Type B pancreatic cell (in vitro differentiated cells): ENCODE data around the gene EIF5AL1. TPM values are rescaled to one million over a fixed set of nuclear protein-coding genes. Genes with fewer than 3 reads are reported as not detected.

Source experiments
- DNase-seq: peaks from one replicate; pipeline ENCODE4 v3.0.0; 2021; ENCODE audit warnings: mixed read lengths; ENCODE audit not compliant: unreplicated experiment; ENCODE audit errors: extremely low spot score
- H3K27ac Mint-ChIP-seq: 2 replicates; pipeline ENCODE4 v1.8.0; 2021; ENCODE audit warnings: mild to moderate bottlenecking, mixed read lengths
- H3K27me3 Mint-ChIP-seq: 2 replicates; pipeline ENCODE4 v1.8.0; 2021; ENCODE audit warnings: mixed read lengths
- H3K36me3 Mint-ChIP-seq: 2 replicates; pipeline ENCODE4 v1.8.0; 2021; ENCODE audit warnings: mixed read lengths
- H3K4me1 Mint-ChIP-seq: one replicate; pipeline ENCODE4 v1.8.0; 2021; ENCODE audit warnings: mixed read lengths; ENCODE audit not compliant: unreplicated experiment
- H3K4me3 Mint-ChIP-seq: 2 replicates; pipeline ENCODE4 v1.8.0; 2021; ENCODE audit warnings: mild to moderate bottlenecking, mixed read lengths
- H3K9me3 Mint-ChIP-seq: 2 replicates; pipeline ENCODE4 v1.8.0; 2021; ENCODE audit warnings: mixed read lengths
- total RNA-seq: library from RNA; stranded (reverse); gene quantifications from 2 replicates; pipeline ENCODE4 v1.2.1, GENCODE V29; 2021; ENCODE audit warnings: low replicate concordance
- TF ChIP-seq, protein P1 (sequence below): fragments of 200-600 bp; sonication (generic); conservative IDR thresholded peaks from 2 replicates; pipeline ENCODE4 v1.5.0; 2021; ENCODE audit warnings: antibody characterized with exemption, mild to moderate bottlenecking

Gene EIF5AL1
- total RNA-seq, 1 donor from 2014 or later: not detected

DNA sequence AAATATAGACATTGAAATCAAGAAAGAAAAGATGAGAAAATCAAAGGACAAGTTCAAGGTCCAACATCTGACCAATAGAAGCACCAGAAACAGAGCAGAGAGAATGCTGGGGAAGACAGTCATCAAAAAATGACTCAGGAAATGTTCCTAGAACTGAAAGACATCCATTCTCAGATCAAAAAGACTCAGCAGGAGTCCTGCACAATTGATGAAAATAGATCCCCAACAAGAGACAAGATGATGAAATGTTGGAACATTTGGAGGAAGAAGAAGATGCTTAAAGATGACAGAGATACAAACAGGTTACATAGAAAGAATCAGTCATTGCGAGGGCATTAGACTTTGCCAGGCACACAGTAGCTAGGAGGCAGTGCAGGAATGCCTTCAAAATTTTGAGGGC, 30.0 kb upstream of the EIF5AL1 start:
- Mint-ChIP-seq H3K27me3 (peaks cover 3% of the 10 kb centered on the region), H3K36me3 (no peaks in the 10 kb centered on the region), H3K27ac (no peak overlapping the region), H3K9me3 (no peaks in the 10 kb centered on the region), H3K4me1 (peaks cover 8% of the 10 kb centered on the region), H3K4me3 (no peak overlapping the region)
- TF ChIP-seq, protein P1, sequence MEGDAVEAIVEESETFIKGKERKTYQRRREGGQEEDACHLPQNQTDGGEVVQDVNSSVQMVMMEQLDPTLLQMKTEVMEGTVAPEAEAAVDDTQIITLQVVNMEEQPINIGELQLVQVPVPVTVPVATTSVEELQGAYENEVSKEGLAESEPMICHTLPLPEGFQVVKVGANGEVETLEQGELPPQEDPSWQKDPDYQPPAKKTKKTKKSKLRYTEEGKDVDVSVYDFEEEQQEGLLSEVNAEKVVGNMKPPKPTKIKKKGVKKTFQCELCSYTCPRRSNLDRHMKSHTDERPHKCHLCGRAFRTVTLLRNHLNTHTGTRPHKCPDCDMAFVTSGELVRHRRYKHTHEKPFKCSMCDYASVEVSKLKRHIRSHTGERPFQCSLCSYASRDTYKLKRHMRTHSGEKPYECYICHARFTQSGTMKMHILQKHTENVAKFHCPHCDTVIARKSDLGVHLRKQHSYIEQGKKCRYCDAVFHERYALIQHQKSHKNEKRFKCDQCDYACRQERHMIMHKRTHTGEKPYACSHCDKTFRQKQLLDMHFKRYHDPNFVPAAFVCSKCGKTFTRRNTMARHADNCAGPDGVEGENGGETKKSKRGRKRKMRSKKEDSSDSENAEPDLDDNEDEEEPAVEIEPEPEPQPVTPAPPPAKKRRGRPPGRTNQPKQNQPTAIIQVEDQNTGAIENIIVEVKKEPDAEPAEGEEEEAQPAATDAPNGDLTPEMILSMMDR: no peak
- no peak for DNase-seq

DNA sequence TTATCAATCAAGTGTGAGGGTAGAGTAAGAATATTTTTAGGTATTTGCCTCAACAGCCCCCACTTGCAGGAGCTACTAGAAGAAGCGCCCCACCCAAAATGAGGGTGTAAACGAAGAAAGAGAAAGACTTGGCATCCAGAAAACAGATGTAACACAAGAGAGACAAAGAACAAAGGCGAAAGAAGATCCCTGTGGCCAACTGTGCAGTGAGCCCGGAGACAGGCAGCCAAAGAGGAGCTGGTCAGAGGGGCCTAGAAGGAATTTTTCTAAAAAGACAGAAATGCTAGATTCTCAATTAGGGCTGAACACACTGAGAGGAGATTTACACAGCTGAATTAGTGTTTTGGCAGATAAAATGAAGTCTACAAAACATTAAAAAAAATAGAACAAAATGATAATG, 29.6 kb upstream of the EIF5AL1 start:
- peaks cover 8% of the 10 kb centered on the region for H3K4me1 Mint-ChIP-seq
- no peaks in the 10 kb centered on the region for H3K36me3 Mint-ChIP-seq
- no peak for DNase-seq
- peaks cover under 1% of the 10 kb centered on the region for H3K27me3 Mint-ChIP-seq
- no peaks in the 10 kb centered on the region for H3K9me3 Mint-ChIP-seq
- TF ChIP-seq, protein P1: no peak
- H3K27ac Mint-ChIP-seq: no peak overlapping the region
- no peak overlapping the region for H3K4me3 Mint-ChIP-seq

DNA sequence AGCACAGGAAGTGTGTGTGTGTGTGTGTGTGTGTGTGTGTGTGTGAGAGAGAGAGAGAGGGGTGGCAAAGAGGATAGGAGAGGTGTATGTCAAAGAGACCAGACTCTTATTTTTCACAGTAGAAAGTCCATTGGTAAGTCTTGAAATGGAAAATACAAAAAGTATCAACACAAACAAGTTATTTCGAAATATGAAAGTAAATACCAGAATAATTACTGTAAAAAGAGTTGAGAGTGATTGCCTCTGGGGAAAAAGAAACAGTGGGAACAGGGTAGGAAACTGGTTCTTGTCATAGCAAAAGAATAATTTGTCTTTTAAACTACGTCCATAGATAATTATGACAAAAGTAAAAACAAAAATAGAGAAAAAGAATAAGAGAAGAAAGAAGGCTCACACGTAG, 29.0 kb upstream of the EIF5AL1 start:
- Mint-ChIP-seq H3K36me3 (no peaks in the 10 kb centered on the region), H3K4me3 (no peak overlapping the region), H3K27me3 (peaks cover 3% of the 10 kb centered on the region), H3K9me3 (no peaks in the 10 kb centered on the region), H3K4me1 (peaks cover 14% of the 10 kb centered on the region), H3K27ac (no peak overlapping the region)
- no peak for DNase-seq
- TF ChIP-seq, protein P1: no peak

DNA sequence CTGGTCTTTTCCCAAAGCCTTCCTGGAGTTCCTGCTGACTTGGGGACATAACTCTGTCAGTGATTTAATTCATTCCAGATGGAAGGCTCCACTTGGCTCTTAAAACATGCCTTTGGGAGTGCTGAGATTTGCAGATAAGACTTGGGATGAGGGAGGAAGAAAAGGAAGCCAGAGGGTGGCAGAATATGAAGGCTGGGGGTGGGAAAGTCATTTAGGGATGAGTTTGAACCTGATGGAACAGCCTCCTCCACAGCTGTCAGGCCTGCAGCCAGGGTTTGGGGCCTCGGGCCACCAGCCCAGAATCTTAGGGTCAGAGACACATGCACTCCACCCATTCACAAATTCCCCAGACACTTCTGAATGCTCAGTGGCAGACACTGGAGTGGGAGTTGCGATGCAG, 28.4 kb upstream of the EIF5AL1 start:
- TF ChIP-seq, protein P1: no peak
- Mint-ChIP-seq H3K9me3 (no peaks in the 10 kb centered on the region), H3K27ac (no peak overlapping the region), H3K27me3 (peaks cover 3% of the 10 kb centered on the region), H3K4me3 (no peak overlapping the region), H3K4me1 (peaks cover 18% of the 10 kb centered on the region), H3K36me3 (no peaks in the 10 kb centered on the region)
- DNase-seq: no peak

DNA sequence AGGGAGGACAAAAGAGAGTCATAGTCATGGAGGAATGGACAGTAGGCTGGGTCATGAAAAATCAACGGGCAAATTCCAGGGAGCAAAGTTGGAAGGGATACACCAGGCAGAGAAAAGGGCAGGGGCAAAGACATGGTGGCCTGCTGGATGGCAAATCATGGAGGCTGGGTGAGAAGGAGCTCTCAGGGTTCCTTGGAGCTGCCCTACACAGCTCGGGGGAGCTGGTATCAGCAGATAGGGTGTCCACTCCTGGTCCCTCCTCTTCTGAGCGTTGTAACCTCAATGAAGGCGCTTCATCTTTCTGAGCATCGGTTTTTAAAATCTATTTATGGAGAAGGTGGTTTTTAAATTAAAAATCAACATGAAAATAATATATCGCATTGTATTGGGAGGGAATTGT, 27.9 kb upstream of the EIF5AL1 start:
- Mint-ChIP-seq H3K4me3 (no peak overlapping the region), H3K27ac (no peak overlapping the region), H3K27me3 (peaks cover 3% of the 10 kb centered on the region), H3K9me3 (no peaks in the 10 kb centered on the region), H3K36me3 (no peaks in the 10 kb centered on the region), H3K4me1 (peaks cover 22% of the 10 kb centered on the region)
- DNase-seq: no peak
- TF ChIP-seq, protein P1: no peak
